Calu3 (cell line): ENCODE data around the gene CD40LG. TPM values are rescaled to one million over a fixed set of nuclear protein-coding genes. Genes with fewer than 3 reads are reported as not detected.

Experiments used
- BruUV-seq: library from RNA; stranded (reverse); fragments of 400-500 nt; replicated peaks from 2 replicates; lab custom pipeline; 2021; lab: Mats Ljungman, UMichigan
- CTCF ChIA-PET: fragments of 300-600 bp; sonication (Branson Sonifier 250); formaldehyde crosslinking; loops from one replicate; lab custom pipeline; 2022; ENCODE audit warnings: antibody characterized with exemption; lab: Charles Lee
- DNase-seq: peaks from one replicate; pipeline ENCODE4 v3.0.0; 2022
- H3K27ac Mint-ChIP-seq: one replicate; pipeline ENCODE4 v1.8.0; 2022; ENCODE audit warnings: mixed read lengths; ENCODE audit not compliant: unreplicated experiment
- H3K27me3 Mint-ChIP-seq: one replicate; pipeline ENCODE4 v1.8.0; 2022; ENCODE audit warnings: mixed read lengths; ENCODE audit not compliant: unreplicated experiment
- H3K36me3 Mint-ChIP-seq: one replicate; pipeline ENCODE4 v1.8.0; 2022; ENCODE audit warnings: mild to moderate bottlenecking, moderate library complexity, mixed read lengths; ENCODE audit not compliant: insufficient read depth, unreplicated experiment
- H3K4me1 Mint-ChIP-seq: one replicate; pipeline ENCODE4 v1.8.0; 2022; ENCODE audit warnings: mild to moderate bottlenecking, low read depth, mixed read lengths; ENCODE audit not compliant: unreplicated experiment
- H3K4me3 Mint-ChIP-seq: one replicate; pipeline ENCODE4 v1.8.0; 2022; ENCODE audit warnings: mild to moderate bottlenecking, low read depth, moderate library complexity, mixed read lengths; ENCODE audit not compliant: unreplicated experiment
- H3K9me3 Mint-ChIP-seq: one replicate; pipeline ENCODE4 v1.8.0; 2022; ENCODE audit warnings: low read depth, mixed read lengths; ENCODE audit not compliant: unreplicated experiment
- intact Hi-C: fragments of 100-400 bp; cut with micrococcal nuclease; formaldehyde crosslinking; loops from one replicate; pipeline ENCODE4 v1.10.0; 2022; ENCODE audit not compliant: unreplicated experiment
- total RNA-seq: library from RNA; stranded (reverse); gene quantifications from 2 replicates; pipeline ENCODE4 v1.2.3, GENCODE V29; 2022
- TF ChIP-seq, protein P1 (sequence below): fragments of 200-600 bp; IDR thresholded peaks from one replicate; pipeline ENCODE4 v1.8.0; 2022; ENCODE audit warnings: antibody characterized with exemption; ENCODE audit not compliant: unreplicated experiment

Gene CD40LG
- total RNA-seq, 1 experiment from 2014 or later = not detected

GRCh38 chrX:136662976-136663375 is 15.0 kb downstream of the CD40LG start:
- no peaks in the 10 kb centered on the region for H3K4me1 Mint-ChIP-seq
- H3K27me3 Mint-ChIP-seq = peaks cover 46% of the 10 kb centered on the region
- intact Hi-C loops = no loop called here
- CTCF ChIA-PET = no interaction called here
- DNase-seq = no peak
- H3K27ac Mint-ChIP-seq = no peak overlapping the region
- H3K9me3 Mint-ChIP-seq = peaks cover 4% of the 10 kb centered on the region
- H3K36me3 Mint-ChIP-seq = no peaks in the 10 kb centered on the region
- TF ChIP-seq, protein P1, sequence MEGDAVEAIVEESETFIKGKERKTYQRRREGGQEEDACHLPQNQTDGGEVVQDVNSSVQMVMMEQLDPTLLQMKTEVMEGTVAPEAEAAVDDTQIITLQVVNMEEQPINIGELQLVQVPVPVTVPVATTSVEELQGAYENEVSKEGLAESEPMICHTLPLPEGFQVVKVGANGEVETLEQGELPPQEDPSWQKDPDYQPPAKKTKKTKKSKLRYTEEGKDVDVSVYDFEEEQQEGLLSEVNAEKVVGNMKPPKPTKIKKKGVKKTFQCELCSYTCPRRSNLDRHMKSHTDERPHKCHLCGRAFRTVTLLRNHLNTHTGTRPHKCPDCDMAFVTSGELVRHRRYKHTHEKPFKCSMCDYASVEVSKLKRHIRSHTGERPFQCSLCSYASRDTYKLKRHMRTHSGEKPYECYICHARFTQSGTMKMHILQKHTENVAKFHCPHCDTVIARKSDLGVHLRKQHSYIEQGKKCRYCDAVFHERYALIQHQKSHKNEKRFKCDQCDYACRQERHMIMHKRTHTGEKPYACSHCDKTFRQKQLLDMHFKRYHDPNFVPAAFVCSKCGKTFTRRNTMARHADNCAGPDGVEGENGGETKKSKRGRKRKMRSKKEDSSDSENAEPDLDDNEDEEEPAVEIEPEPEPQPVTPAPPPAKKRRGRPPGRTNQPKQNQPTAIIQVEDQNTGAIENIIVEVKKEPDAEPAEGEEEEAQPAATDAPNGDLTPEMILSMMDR = no peak
- no TSS peak for BruUV-seq
- H3K4me3 Mint-ChIP-seq = no peak overlapping the region

- CTCF ChIA-PET = no interaction called here
- Mint-ChIP-seq H3K4me3 (no peak overlapping the region), H3K36me3 (no peaks in the 10 kb centered on the region), H3K27me3 (peaks cover 42% of the 10 kb centered on the region), H3K4me1 (no peaks in the 10 kb centered on the region), H3K9me3 (peaks cover 4% of the 10 kb centered on the region), H3K27ac (no peak overlapping the region)
- BruUV-seq = no TSS peak
- intact Hi-C loops = no loop called here
- no peak for DNase-seq
- TF ChIP-seq, protein P1 = no peak
These were observed 17.4 kb downstream of the CD40LG start for GRCh38 chrX:136665258-136665900.

DNA sequence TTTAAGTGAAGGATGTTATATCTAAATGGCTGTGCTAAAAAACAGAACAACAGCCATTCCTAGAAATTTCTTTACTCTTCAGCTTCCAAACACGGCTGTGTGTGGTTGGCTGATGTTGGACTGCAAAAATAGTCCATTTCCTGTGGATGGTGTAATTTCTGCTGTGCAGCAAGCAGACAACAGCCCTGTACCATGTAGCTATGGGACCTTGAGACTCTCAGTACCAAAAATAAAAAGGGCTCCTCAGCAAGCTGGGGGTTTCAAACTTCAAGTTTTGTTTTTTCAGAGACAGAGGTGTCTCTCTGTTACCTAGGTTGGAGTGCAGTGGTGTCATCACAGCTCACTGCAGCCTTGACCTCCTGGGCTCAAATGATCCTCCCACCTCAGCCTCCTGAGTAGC is 18.1 kb downstream of the CD40LG start:
- intact Hi-C loops = no loop called here
- peaks cover 35% of the 10 kb centered on the region for H3K27me3 Mint-ChIP-seq
- no peaks in the 10 kb centered on the region for H3K36me3 Mint-ChIP-seq
- no peak overlapping the region for H3K4me3 Mint-ChIP-seq
- no peaks in the 10 kb centered on the region for H3K4me1 Mint-ChIP-seq
- no TSS peak for BruUV-seq
- no peak overlapping the region for H3K27ac Mint-ChIP-seq
- TF ChIP-seq, protein P1 = no peak
- H3K9me3 Mint-ChIP-seq = peaks cover 4% of the 10 kb centered on the region
- no peak for DNase-seq
- CTCF ChIA-PET = no interaction called here

- DNase-seq = no peak
- CTCF ChIA-PET = no interaction called here
These were observed 19.6 kb downstream of the CD40LG start for GRCh38 chrX:136667446-136668168.

More at GRCh38 chrX:136667446-136668168, 19.6 kb downstream of the CD40LG start:
- TF ChIP-seq, protein P1 = no peak
- no TSS peak for BruUV-seq
- Mint-ChIP-seq H3K27me3 (peaks cover 37% of the 10 kb centered on the region), H3K36me3 (no peaks in the 10 kb centered on the region), H3K27ac (no peak overlapping the region), H3K4me3 (no peak overlapping the region), H3K9me3 (peaks cover 4% of the 10 kb centered on the region), H3K4me1 (no peaks in the 10 kb centered on the region)
- intact Hi-C loops = no loop called here
